GM12878 (cell line): ENCODE results near the gene GSTM4. TPM values are rescaled to one million over a fixed set of nuclear protein-coding genes. Genes with fewer than 3 reads are reported as not detected.

ENCODE experiments used
- ATAC-seq: fragments of 200-7000 bp; cut with Tn5 transposase; 3 replicates; pipeline ENCODE4 v1.9.1; 2020; ENCODE audit warnings: mild to moderate bottlenecking, moderate library complexity
- BruUV-seq: library from RNA; stranded (reverse); fragments of 400-500 nt; replicated peaks from 2 replicates; lab custom pipeline; 2021; lab: Mats Ljungman, UMichigan
- CTCF ChIA-PET: fragments of 300-600 bp; sonication (Branson Sonifier 250); formaldehyde crosslinking; extraction: SDS; loops from one replicate; lab custom pipeline; 2021; ENCODE audit warnings: inconsistent platforms; lab: Yijun Ruan, JAX
- POLR2A ChIA-PET: fragments of 350-600 bp; formaldehyde crosslinking; extraction: SDS; loops from one replicate; lab custom pipeline; 2021; ENCODE audit warnings: inconsistent platforms; lab: Charles Lee
- RAD21 ChIA-PET: fragments of 300-600 bp; sonication (Branson Sonifier 250); formaldehyde crosslinking; loops from one replicate; lab custom pipeline; 2023; ENCODE audit warnings: antibody characterized with exemption; ENCODE audit not compliant: unreplicated experiment; lab: Charles Lee
- SMC1A ChIA-PET: fragments of 300-600 bp; sonication (Branson Sonifier 250); formaldehyde crosslinking; loops from one replicate; lab custom pipeline; 2023; ENCODE audit not compliant: unreplicated experiment, uncharacterized antibody; lab: Charles Lee
- DNase-seq: peaks from one replicate; pipeline ENCODE4 v3.0.0-alpha.2; 2011; ENCODE audit warnings: low read depth, low spot score
- FAIRE-seq: peaks from 3 replicates; lab custom pipeline; 2011; peaks lifted over from hg19 to GRCh38; lab: Jason Lieb, UNC
- H2AFZ ChIP-seq: 2 replicates; pipeline ENCODE4 v1.6.0; 2011; ENCODE audit warnings: low read depth, low read length, control low read depth; ENCODE audit not compliant: control insufficient read depth
- H3K27ac ChIP-seq: 2 replicates; pipeline ENCODE4 v1.5.1; 2011; ENCODE audit warnings: control low read depth; ENCODE audit not compliant: control insufficient read depth, insufficient read depth
- H3K27me3 ChIP-seq, 2 experiments: replicated peaks in 1 of 2; 2 replicates each; pipeline versions ENCODE4 v1.6.0 to v1.6.1; 2011; ENCODE audit warnings: low read length in 1 of 2; ENCODE audit not compliant: control insufficient read depth in 2 of 2, insufficient read depth in 2 of 2
- H3K36me3 ChIP-seq, 2 experiments: 2 replicates each; pipeline ENCODE4 v1.5.1; 2011; ENCODE audit warnings: low read length in 1 of 2; ENCODE audit not compliant: control insufficient read depth in 2 of 2, insufficient read depth in 2 of 2
- H3K4me1 ChIP-seq: 2 replicates; pipeline ENCODE4 v1.6.1; 2011; ENCODE audit warnings: mild to moderate bottlenecking, low read length, moderate library complexity, mixed read lengths; ENCODE audit not compliant: control insufficient read depth, insufficient read depth
- H3K4me2 ChIP-seq: 2 replicates; pipeline ENCODE4 v1.6.0; 2011; ENCODE audit warnings: control low read depth; ENCODE audit not compliant: control insufficient read depth, insufficient read depth
- H3K4me3 ChIP-seq: fragments of 200-600 bp; sonication (generic); 2 replicates; pipeline ENCODE4 v1.5.1; 2016
- H3K79me2 ChIP-seq: 2 replicates; pipeline ENCODE4 v1.6.0; 2011; ENCODE audit warnings: low read length; ENCODE audit not compliant: control insufficient read depth, insufficient read depth
- H3K9ac ChIP-seq: 2 replicates; pipeline ENCODE4 v1.8.0; 2011; ENCODE audit warnings: low read length, control low read depth, mixed read lengths; ENCODE audit not compliant: control insufficient read depth, insufficient read depth
- H3K9me3 ChIP-seq: replicated peaks from 3 replicates; pipeline ENCODE4 v1.5.1; 2011; ENCODE audit warnings: mild to moderate bottlenecking, low read length; ENCODE audit not compliant: control insufficient read depth, insufficient read depth
- H4K20me1 ChIP-seq: 2 replicates; pipeline ENCODE4 v1.6.0; 2011; ENCODE audit not compliant: control insufficient read depth, insufficient read depth
- BACH1 ChIP-seq: fragments of 450-650 bp; IDR thresholded peaks from 2 replicates; pipeline ENCODE4 v1.6.1; 2017; ENCODE audit warnings: mild to moderate bottlenecking, borderline replicate concordance
- CBX5 ChIP-seq: sonication (generic); IDR thresholded peaks from 2 replicates; pipeline ENCODE4 v1.6.1; 2016; ENCODE audit warnings: low read depth, moderate library complexity, mild to moderate bottlenecking, inconsistent platforms
- CEBPB ChIP-seq, 2 experiments: fragments of 150-350 bp in 1 of 2; IDR thresholded peaks; 2 replicates each; pipeline ENCODE4 v1.6.1; 2012 to 2014; ENCODE audit warnings: low read depth in 2 of 2, low read length in 2 of 2, borderline replicate concordance in 1 of 2, inconsistent platforms in 1 of 2
- ETV6 ChIP-seq, 2 experiments: fragments of 450-650 bp in 1 of 2; IDR thresholded peaks in 1 of 2; conservative IDR thresholded peaks in 1 of 2; 2 replicates each; pipeline ENCODE4 v1.6.1; 2014; ENCODE audit warnings: antibody characterized with exemption in 1 of 2, borderline replicate concordance in 1 of 2, low read depth in 1 of 2, mild to moderate bottlenecking in 1 of 2, moderate library complexity in 1 of 2
- KAT2A ChIP-seq: conservative IDR thresholded peaks from 2 replicates; pipeline ENCODE4 v1.6.1; 2011; ENCODE audit warnings: low read depth, low read length; ENCODE audit not compliant: control insufficient read depth
- SREBF1 ChIP-seq: IDR thresholded peaks from 2 replicates; pipeline ENCODE4 v1.6.1; 2012; ENCODE audit warnings: mild to moderate bottlenecking, low read length
- WGBS: methylation state at CpG from one replicate; pipeline ENCODE4 v1.1.6; 2016; ENCODE audit warnings: low lambda C conversion rate; ENCODE audit not compliant: insufficient replicate concordance, insufficient coverage; ENCODE audit errors: missing lambda C conversion rate; 5-methylcytosine and 5-hydroxymethylcytosine counted together
- in situ Hi-C: fragments of 300-500 bp; cut with MboI; formaldehyde crosslinking; loops from 9 replicates; pipeline ENCODE4 v1.14.3; 2018; ENCODE audit warnings: mixed read lengths
- intact Hi-C: fragments of 100-400 bp; cut with micrococcal nuclease; formaldehyde crosslinking; loops from one replicate; pipeline ENCODE4 v1.14.2; 2022; ENCODE audit not compliant: unreplicated experiment
- polyA plus RNA-seq, 11 experiments: library from polyadenylated mRNA; depleted of rRNA in 4 of 11; unstranded in 6 of 11; stranded (reverse) in 5 of 11; fragments of >200 nt; fragmentation: Nextera tagmentation in 4 of 11; fragmentation: Illumina TruSeq in 1 of 11; extraction: Ambion mirVana in 4 of 11; extraction: Trizol in 1 of 11; gene quantifications; 1 replicate in 1 of 11; 2 replicates in 10 of 11; pipeline versions ENCODE4 v1.2.1 to v1.2.3, GENCODE V29; 2011 to 2016; ENCODE audit warnings: inconsistent platforms in 2 of 11, missing spikeins in 2 of 11, low read depth in 1 of 11
- total RNA-seq, 4 experiments: library from RNA; depleted of rRNA in 3 of 4; stranded (reverse); fragments of >200 nt in 3 of 4; fragmentation: Illumina TruSeq in 1 of 4; extraction: Trizol in 1 of 4; gene quantifications; 2 replicates each; pipeline versions ENCODE4 v1.2.1 to v1.2.3, GENCODE V29; 2013 to 2021
- TF ChIP-seq, protein P1 (sequence below): IDR thresholded peaks from 2 replicates; pipeline ENCODE4 v1.6.1; 2012; ENCODE audit warnings: low read depth, low read length, improper control_type of control experiment
- TF ChIP-seq, protein P2 (sequence below): fragments of 450-650 bp; formaldehyde crosslinking; IDR thresholded peaks from 2 replicates; pipeline ENCODE4 v1.4.0; 2020; ENCODE audit warnings: mild to moderate bottlenecking, moderate library complexity

The GSTM4 gene
- total and polyA plus RNA-seq, 10 of the 15 experiments (the other 5 are each of a cell fraction or from before 2014, with no cell fraction given), result 14.3 to 37.2 (median 23.0) TPM

DNA sequence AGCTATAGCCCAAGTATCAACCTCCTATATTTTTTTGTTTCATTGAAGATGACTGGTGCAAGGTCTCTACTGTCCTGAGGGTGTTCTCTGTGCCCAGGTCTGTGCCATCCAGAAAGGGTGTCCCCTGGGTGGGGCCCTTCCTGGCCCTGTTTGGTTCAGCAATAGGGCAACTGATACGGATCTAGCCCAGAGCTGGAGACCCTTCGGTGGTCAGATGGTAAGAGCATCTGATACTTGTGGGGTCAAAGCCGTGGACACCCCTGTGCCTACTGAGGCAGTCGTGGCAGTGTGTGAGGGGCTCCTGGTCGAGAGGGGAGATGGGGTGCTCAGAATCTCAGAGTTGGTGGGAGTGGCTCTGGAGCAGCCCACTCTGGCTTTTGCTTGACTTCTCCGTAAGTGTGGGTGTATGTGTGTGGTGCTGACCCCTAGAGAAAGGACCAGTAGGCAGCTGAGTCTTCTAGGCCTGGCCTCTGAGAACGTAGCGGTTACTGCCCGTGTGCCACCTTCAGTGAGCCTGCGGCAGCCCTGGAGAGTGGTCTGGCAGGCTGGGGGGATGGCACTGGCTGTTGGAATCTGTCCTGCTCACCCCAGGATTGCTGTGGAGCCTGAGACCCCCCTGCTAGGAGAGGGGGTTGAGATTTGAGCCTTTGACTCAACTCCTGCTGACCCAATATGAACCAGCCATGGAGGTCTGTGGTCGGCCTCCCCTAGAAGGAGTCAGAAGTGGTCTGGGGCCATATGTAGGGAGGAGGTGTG lies 33.6 kb upstream of the GSTM4 start (continued):
- TF ChIP-seq, protein P1, sequence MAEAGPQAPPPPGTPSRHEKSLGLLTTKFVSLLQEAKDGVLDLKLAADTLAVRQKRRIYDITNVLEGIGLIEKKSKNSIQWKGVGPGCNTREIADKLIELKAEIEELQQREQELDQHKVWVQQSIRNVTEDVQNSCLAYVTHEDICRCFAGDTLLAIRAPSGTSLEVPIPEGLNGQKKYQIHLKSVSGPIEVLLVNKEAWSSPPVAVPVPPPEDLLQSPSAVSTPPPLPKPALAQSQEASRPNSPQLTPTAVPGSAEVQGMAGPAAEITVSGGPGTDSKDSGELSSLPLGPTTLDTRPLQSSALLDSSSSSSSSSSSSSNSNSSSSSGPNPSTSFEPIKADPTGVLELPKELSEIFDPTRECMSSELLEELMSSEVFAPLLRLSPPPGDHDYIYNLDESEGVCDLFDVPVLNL, result no peak

DNA sequence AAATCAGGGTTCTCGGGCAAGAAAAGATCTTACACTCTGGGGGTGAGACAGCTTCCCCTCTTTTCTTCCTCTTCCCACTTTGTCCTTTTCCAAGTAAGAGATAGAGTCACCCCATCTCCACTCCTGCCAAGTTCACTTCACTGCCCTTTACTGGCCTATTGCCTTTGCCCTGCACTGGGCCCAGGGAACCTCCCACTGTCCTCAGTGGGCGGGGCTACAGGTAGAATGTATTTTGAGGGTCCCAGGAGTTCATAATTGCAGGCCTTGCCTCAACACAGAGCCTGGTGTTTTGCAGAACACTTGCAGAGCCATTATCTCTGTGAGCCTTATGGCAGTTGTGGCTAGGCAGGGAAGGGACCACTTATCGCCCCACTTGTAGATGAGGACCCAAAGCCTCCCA lies 33.0 kb upstream of the GSTM4 start:
- ChIA-PET RAD21 (interaction anchor here (2.1 to 2.7 kb wide), 3 partner anchors 17 to 76 kb away, joined by 9 to 15 read pairs (median 10); partner anchors contain the start of gene GNAI3), SMC1A (interaction anchor here (1.6 kb wide), 1 partner anchor 76 kb away, joined by 6 read pairs; no protein-coding TSS in a partner anchor)
- peaks cover 51% of the 10 kb centered on the region for H3K79me2 ChIP-seq
- H2AFZ ChIP-seq, result no peak overlapping the region
- no peaks in the 10 kb centered on the region for H3K27me3 ChIP-seq
- ATAC-seq, result no peak
- in situ Hi-C loops, result loop anchor here (5.0 kb wide), 2 partner anchors 76 to 136 kb away; partner anchors contain the start of gene GNAI3
- H3K9ac ChIP-seq, result no peak overlapping the region; the same call in 1 of the 2 replicates
- H3K36me3 ChIP-seq, result peaks cover 0 to 2% of the 10 kb centered on the region in 2 experiments; a peak in 2 of 4 replicates
- DNase-seq, result no peak
- no peaks in the 10 kb centered on the region for H3K9me3 ChIP-seq
- TF ChIP-seq CEBPB (IDR thresholded peaks at IDR 0.05; ENCODE audit: borderline replicate concordance in 1 of 2, low read depth in 2 of 2, low read length in 2 of 2) (no peak), ETV6 (conservative IDR thresholded peaks at IDR 0.05 in 1 of 2, IDR thresholded peaks at IDR 0.05 in 1 of 2; ENCODE audit: borderline replicate concordance in 1 of 2, low read depth in 1 of 2) (no peak), SREBF1 (no peak), CBX5 (no peak), BACH1 (no peak), KAT2A (no peak)
- TF ChIP-seq, protein P2, sequence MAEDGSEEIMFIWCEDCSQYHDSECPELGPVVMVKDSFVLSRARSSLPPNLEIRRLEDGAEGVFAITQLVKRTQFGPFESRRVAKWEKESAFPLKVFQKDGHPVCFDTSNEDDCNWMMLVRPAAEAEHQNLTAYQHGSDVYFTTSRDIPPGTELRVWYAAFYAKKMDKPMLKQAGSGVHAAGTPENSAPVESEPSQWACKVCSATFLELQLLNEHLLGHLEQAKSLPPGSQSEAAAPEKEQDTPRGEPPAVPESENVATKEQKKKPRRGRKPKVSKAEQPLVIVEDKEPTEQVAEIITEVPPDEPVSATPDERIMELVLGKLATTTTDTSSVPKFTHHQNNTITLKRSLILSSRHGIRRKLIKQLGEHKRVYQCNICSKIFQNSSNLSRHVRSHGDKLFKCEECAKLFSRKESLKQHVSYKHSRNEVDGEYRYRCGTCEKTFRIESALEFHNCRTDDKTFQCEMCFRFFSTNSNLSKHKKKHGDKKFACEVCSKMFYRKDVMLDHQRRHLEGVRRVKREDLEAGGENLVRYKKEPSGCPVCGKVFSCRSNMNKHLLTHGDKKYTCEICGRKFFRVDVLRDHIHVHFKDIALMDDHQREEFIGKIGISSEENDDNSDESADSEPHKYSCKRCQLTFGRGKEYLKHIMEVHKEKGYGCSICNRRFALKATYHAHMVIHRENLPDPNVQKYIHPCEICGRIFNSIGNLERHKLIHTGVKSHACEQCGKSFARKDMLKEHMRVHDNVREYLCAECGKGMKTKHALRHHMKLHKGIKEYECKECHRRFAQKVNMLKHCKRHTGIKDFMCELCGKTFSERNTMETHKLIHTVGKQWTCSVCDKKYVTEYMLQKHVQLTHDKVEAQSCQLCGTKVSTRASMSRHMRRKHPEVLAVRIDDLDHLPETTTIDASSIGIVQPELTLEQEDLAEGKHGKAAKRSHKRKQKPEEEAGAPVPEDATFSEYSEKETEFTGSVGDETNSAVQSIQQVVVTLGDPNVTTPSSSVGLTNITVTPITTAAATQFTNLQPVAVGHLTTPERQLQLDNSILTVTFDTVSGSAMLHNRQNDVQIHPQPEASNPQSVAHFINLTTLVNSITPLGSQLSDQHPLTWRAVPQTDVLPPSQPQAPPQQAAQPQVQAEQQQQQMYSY (CRISPR knock-in tag), result no peak
- TF ChIP-seq, all 136 proteins: peak for 0
- Histone ChIP-seq H3K4me1 (peaks cover 38% of the 10 kb centered on the region), H4K20me1 (no peaks in the 10 kb centered on the region), H3K27ac (no peak overlapping the region; the same call in 1 of the 2 replicates), H3K4me3 (peak overlapping the region; percentile 85; the same call in 1 of the 2 replicates), H3K4me2 (peak overlapping the region; percentile 26)
- no TSS peak for BruUV-seq
- ChIA-PET POLR2A (no interaction called here), CTCF (interaction anchor here (1.3 to 3.3 kb wide), 4 partner anchors 8 to 77 kb away, joined by 3 to 22 read pairs (median 8); no protein-coding TSS in a partner anchor)
- WGBS, result 97% methylated on average over 3 of the region's 3 CpGs
- intact Hi-C loops, result loop anchor here (5.0 kb wide), 1 partner anchor 131 kb away; the partner anchor contains the start of gene CYB561D1
- no peak for FAIRE-seq
